GM21367 (cell line): ENCODE measurements around the gene R3HCC1L.
"Not testable (repeated sequence)": the region's sequence is repeated elsewhere in the genome, so short reads cannot be mapped to it uniquely, and the experiment has no call there.

Experiments used
- ATAC-seq: cut with Tn5 transposase; IDR thresholded peaks from one replicate; pipeline ENCODE4 v1.9.1; 2021; ENCODE audit not compliant: unreplicated experiment

Gene R3HCC1L

GRCh38 chr10:98224996-98225395 is 90.5 kb downstream of the R3HCC1L start:
- ATAC-seq, result no peak

- ATAC-seq, result no peak
Measured at GRCh38 chr10:98226508-98227144, 92.2 kb downstream of the R3HCC1L start.

GRCh38 chr10:98227713-98228112 is 93.3 kb downstream of the R3HCC1L start:
- not testable (repeated sequence) for ATAC-seq

- ATAC-seq, result not testable (repeated sequence)
Measured at GRCh38 chr10:98228266-98228665, 93.8 kb downstream of the R3HCC1L start.

DNA sequence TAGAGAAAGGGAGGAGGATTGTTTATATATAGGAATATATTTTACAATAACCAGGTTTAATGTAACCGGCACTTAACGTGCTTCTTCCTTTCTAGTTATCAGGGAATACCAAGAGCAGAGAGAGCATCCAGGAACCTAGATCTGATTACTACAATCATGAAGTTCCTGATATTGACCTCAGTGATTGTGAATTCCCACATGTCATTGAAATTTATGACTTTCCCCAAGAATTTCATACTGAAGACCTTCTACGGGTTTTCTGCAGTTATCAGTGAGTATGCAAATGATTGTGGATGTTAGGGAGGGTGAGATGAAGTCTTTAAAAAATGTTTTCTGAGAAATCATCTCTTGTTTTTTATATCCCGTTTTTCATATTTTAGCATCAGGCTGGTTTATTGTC is 97.0 kb downstream of the R3HCC1L start:
- no peak for ATAC-seq

GRCh38 chr10:98235846-98236245 is 101.4 kb downstream of the R3HCC1L start:
- no peak for ATAC-seq

DNA sequence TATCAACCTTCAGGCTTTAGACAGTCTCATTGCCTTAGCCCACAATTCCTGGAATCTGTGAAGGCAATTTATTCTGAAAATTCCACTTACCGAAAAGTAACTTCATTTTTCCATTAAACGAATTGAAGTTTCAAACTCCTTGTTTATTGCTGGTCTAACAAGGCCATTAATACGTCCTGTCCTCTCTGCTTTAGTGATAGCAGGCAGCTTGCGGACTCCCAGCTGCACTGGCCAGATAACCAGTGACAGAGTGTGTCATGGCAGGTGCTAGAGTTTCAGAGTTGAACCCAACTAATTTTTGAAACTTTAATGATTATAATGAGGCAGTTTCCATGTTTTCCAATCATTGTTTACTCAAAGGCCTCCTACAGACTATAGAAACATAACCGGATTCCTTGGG is 102.4 kb downstream of the R3HCC1L start:
- no peak for ATAC-seq

DNA sequence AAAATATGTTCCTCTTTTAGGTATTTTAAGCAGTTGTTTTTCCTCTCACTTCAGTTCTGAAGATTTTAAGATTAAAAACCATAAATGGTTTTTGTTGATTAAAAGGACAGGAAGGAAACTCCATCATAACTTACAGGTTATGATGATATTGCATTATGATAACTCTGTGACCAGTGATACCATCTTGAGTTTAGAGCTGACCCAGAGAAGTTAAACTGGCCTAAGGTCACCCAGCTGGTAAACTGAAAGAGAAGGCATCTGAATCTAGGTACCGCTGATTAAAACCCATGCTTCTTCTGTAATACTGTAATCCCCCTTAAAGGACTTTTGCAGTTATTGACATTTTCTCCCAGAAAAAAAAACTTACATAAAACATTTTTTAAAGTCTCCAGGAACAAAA is 103.9 kb downstream of the R3HCC1L start:
- no peak for ATAC-seq

DNA sequence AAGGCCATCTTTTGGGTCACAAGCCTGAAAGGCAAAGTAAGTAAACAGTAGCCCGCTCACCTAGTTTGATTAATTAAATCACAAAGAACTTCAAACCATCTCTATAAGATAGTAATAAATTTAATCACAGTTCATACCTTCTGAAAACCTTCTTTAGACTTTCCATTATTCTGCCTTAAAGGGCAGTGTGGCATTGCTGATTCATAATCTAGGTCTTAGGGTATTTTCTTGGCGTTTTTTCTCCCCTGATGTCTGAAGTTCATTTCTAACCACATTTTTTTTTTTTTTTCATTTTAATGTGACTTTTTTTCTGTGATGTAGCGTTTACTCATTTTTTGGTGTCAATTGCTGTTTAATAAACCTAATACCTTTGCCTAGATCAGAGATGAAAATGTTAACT is 106.1 kb downstream of the R3HCC1L start:
- ATAC-seq, result no peak

GRCh38 chr10:98242823-98243222 is 108.4 kb downstream of the R3HCC1L start:
- ATAC-seq, result no peak

- ATAC-seq, result no peak
Measured at GRCh38 chr10:98244141-98244540, 109.7 kb downstream of the R3HCC1L start.

- no peak for ATAC-seq
Measured at GRCh38 chr10:98244586-98244985, 110.1 kb downstream of the R3HCC1L start.

DNA sequence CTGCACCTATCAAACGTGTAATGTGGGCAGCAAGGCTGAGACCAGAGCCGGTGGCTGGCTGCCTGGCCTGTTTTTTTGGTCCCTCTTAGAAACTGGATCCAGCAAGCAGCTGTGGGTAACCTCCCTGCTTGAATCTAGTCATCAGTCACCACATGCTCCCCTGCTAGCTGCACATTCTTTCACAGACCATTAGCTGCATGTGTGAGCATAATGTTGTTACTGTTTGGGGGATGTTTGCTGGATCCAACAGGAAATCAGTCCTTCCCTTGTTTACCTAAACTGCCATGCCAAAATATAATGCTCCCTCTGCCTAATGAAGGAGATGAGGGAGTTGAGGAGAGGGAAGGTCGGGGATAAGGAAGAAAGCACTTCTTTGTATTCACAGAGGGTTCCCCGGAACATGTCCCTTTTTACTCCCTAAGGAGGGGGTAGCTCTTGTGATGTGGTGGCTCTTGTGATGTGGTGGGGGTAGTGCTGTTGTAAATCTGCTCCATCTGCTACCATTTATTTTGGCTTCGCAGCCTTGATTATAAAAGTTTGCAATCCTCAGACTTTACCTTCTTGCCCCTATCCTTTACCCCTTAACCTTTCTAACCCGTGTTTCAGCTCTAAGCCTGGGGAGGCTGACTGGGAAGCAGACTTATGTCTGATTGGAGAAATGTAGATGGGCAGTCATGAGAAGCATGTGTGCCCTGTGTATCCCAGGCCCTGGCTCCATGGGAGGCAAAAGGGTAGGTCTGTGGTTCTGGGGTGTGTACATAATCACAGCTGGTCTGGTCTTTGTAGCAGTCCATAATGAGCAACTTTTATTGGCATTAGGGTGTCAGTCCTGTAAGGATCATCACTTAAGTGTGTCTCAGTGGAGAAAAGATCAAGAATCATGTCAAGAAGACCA is 112.7 kb downstream of the R3HCC1L start:
- ATAC-seq, result no peak

DNA sequence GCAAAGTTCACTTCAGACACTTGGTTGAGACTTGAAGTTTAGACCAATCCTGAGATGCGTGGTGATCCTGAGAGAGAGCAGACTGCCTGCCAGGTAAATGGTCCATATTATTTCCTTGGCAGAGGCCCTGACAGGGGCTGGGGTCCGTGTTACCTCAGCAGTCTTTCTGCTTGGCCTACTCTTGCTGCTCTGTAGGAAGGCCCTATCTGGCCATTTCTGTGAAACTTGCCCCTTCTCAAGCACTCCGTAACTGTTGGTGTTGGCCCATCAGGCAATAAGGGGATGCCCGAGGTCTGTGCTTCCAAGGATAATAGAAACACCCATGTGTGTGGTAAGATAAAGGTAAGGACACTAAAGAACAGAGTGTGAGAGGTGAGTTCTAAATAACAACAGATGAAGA is 113.6 kb downstream of the R3HCC1L start:
- no peak for ATAC-seq

- ATAC-seq, result no peak
Measured at GRCh38 chr10:98249134-98249533, 114.7 kb downstream of the R3HCC1L start.

GRCh38 chr10:98251399-98251798 is 116.9 kb downstream of the R3HCC1L start:
- no peak for ATAC-seq

DNA sequence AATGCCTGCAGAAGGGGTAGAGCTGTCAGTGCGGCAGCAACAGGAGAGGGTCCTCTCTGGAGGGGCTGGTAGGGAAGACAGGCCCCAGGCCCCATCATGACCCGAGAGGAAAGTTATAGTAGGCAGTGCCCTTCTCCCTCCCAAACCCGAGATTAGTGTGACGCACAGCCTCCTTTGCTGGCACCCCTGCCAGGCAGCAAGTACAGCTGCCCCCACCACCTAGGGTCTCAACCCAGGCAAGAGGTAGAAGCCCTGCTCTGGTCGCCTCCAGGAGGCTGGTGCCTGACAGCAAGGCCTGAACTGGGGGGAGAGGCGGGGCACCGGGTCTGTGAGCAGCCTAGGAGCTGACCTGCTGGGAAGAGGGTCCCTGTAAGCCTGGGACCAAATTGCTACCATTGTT is 118.0 kb downstream of the R3HCC1L start:
- no peak for ATAC-seq

DNA sequence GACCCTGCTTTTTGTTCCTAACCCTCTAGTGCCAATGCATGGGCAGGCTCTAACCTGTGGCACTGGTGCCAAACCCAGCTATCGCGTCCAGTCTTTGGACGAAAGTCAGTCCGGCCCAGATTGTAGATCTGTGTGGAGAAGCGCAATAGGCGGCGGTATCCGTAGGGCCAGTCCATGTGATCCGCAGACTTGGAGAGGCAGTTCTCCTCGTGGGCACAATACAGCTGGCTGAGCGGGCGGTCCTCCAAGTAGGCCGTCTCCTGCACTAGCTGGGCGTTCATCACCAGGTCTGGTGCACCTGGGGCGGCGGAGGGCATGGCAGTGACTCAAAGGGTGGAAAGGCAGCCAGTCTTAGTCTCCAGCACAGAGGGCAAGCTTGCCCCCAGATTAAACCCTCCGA is 119.0 kb downstream of the R3HCC1L start:
- no peak for ATAC-seq

DNA sequence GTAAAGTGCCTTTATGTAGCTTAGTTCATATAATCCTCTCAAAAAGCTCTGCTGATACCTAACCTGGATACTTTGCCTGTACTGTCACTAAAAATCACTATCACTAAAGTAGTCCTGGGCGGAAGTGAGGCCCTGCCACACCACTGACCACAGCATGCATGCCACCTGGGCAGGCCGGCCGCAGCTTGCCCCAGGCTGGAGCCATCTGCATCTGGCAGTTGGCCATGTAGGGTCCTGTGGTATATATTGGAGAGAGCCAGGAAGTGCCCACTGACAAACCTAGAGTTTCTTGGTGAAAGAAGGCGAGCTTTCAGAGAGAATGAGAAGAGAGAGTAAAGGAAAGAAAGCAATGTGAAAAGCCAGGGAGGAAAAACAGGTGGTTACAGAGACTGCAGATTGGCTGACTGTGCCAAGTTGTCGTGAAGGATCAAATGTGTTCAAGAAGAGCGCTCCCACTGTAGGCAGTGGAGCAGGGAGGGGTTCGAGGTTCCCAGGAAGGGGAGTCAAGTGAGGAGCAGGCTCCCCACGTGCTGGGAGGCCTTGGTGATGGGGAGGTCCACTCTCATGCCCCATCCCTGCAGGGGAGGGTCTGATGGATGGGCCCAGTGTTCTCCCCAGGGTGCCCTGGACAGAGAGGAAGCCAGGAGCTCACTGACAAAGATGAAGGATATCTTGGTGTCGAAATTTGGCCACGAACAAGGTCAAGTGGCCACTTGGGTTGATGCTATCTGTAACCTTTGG is 119.9 kb downstream of the R3HCC1L start:
- no peak for ATAC-seq

DNA sequence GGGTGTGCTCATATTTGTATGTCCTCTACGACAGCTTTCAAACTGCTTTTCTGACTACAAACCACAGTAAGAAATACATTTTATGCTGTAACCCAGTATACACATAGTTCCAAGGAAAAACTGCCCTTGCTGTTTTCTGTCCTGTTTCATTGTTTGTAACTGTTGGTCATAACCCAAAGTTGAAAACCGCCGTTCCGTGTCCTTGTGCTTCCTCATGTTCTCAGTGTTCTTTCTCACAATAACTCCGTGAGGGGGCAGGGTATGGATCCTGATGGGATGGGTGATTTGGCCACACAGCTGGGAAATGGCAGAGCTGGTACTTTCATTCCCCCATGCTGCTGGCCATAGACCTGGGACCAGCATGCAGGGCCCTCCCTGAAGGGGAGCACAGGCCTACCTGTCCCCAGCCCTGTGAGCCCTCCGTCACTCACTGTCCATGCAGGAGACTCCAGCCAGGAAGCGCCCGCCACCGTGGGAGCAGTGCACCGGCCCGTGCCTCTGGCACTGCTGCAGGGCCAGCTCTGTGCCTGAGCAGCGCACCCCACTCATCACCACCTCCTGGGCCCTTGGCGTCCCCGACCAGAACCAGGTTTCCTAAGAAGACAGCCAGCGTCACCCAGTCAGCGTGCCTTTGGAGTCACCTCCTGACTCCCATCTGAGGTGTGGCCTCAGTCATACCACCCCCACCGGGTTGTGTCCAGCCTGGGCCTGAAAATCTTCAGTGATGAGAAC is 120.9 kb downstream of the R3HCC1L start:
- ATAC-seq, result no peak

DNA sequence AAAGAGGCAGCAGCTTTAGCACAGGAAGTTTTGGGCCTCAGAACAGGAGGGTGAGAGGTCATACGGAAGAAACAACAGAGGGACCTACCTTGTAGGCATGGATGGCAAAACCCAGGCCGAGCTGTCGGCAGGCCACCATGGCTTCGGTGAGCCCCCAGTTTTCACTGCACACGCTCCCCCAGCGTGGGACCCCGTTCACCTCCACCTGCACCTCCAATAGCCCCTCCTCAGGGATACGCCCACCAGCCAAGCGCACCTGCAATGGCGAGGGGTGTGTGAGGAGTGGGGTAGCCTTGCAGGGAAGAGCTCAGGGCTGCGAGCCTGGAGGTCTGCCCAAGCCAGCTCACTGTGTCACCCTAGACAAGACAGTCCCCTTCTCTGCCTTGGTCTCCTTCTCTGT is 122.2 kb downstream of the R3HCC1L start:
- no peak for ATAC-seq
